Parathyroid adenoma (tissue), 2 donors: ENCODE data around the gene AFDN.

ENCODE experiments used
- H2AFZ ChIP-seq: fragments of 300-600 bp; sonication (generic); one replicate; pipeline ENCODE4 v1.7.0; 2017; ENCODE audit warnings: antibody characterized with exemption, mild to moderate bottlenecking
- H3K27ac ChIP-seq: fragments of 300-600 bp; sonication (generic); one replicate; pipeline ENCODE4 v1.7.0; 2017
- H3K27me3 ChIP-seq: fragments of 300-600 bp; sonication (generic); one replicate; pipeline ENCODE4 v1.7.0; 2017; ENCODE audit warnings: low read length; ENCODE audit not compliant: control insufficient read depth, insufficient read depth
- H3K36me3 ChIP-seq: fragments of 300-600 bp; sonication (generic); one replicate; pipeline ENCODE4 v1.7.0; 2017; ENCODE audit warnings: low read length; ENCODE audit not compliant: control insufficient read depth, insufficient read depth
- H3K4me1 ChIP-seq: fragments of 300-600 bp; sonication (generic); one replicate; pipeline ENCODE4 v1.7.0; 2017; ENCODE audit warnings: control low read depth
- H3K4me2 ChIP-seq: fragments of 300-600 bp; sonication (generic); one replicate; pipeline ENCODE4 v1.7.0; 2017; ENCODE audit warnings: low read length
- H3K4me3 ChIP-seq: fragments of 300-600 bp; sonication (generic); one replicate; pipeline ENCODE4 v1.7.0; 2017; ENCODE audit warnings: low read depth, low read length
- H3K79me2 ChIP-seq: fragments of 300-600 bp; sonication (generic); one replicate; pipeline ENCODE4 v1.7.0; 2017; ENCODE audit warnings: control low read depth
- H3K9ac ChIP-seq: fragments of 300-600 bp; sonication (generic); one replicate; pipeline ENCODE4 v1.7.0; 2017; ENCODE audit warnings: mild to moderate bottlenecking
- H3K9me3 ChIP-seq: fragments of 300-600 bp; sonication (generic); one replicate; pipeline ENCODE4 v1.7.0; 2017; ENCODE audit warnings: low read length; ENCODE audit not compliant: control insufficient read depth
- TF ChIP-seq, protein P1 (sequence below): fragments of 300-600 bp; sonication (generic); IDR thresholded peaks from one replicate; pipeline ENCODE4 v1.7.0; 2017; ENCODE audit warnings: antibody characterized with exemption, mild to moderate bottlenecking
- donor health status: primary hyperparathyroidism.

Gene AFDN

DNA sequence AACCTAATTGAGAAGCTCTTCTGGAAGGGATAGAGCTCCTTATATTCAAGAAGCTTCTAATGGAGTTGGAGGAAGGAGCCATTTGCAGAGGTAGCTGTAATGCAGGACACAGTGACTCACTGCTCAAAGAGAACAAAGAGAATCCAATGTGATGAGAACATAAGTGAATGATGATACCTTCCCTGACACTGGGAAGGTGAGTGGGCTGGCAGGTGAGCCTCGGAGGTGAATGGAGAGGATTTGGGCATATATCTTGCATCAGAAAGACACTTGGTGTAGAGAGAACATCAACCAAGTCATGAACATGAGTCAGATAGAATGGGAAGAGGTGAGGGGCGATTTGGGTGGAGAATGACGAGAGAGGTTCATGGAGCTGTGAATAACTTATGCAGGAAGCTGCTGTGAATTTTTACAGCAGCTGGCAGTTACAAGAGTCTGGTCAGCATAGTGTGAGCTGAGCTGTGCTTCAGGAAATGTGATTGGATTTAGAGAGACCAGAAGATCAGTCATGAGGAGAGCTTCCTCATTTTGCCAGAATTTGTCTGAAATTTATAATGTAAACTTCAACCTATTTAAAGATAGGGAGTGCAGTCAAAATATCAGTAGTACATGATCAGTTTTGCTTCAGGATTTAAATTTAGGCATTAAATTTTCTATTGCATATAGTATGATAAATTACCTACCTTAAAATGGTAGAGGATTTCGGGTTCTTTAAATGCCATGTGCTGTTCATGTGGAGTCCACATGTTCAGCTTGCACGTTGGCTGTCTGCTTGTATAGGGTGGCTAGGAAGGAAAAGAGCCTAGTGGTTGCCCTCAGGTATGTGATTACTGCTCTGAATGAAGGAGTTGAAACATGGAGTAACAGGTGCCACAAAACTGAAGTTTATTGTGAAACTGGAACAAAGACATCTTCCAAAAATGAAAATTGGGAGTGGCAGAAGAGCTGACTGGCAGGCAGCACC is 111.5 kb downstream of the AFDN start:
- no peak overlapping the region for H3K9ac ChIP-seq

DNA sequence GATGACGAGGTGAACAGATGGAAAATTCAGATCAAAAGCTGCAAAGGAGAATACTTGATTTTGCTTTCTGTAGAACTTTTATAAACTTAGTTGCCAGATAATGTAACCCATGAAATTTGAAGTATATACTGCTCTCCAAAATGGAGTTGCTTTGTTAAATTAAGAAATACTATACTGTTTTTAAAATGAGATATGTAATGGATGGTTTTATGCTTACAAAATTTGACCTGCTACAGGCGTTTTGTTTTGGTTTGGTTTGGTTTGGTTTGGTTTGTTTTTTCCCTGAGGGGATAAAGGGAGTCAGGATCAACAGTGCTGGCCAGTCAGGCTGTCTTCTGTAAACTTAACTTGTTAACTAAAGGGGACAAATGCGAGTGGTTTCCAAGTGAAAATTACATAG is 115.1 kb downstream of the AFDN start:
- no peak overlapping the region for H3K4me2 ChIP-seq
- H3K27ac ChIP-seq: no peak overlapping the region
- H3K9me3 ChIP-seq: no peaks in the 10 kb centered on the region
- no peaks in the 10 kb centered on the region for H3K36me3 ChIP-seq
- H3K79me2 ChIP-seq: no peaks in the 10 kb centered on the region
- H3K4me3 ChIP-seq: no peak overlapping the region
- H2AFZ ChIP-seq: no peak overlapping the region
- H3K9ac ChIP-seq: no peak overlapping the region
- no peaks in the 10 kb centered on the region for H3K27me3 ChIP-seq
- H3K4me1 ChIP-seq: no peaks in the 10 kb centered on the region
- TF ChIP-seq, protein P1, sequence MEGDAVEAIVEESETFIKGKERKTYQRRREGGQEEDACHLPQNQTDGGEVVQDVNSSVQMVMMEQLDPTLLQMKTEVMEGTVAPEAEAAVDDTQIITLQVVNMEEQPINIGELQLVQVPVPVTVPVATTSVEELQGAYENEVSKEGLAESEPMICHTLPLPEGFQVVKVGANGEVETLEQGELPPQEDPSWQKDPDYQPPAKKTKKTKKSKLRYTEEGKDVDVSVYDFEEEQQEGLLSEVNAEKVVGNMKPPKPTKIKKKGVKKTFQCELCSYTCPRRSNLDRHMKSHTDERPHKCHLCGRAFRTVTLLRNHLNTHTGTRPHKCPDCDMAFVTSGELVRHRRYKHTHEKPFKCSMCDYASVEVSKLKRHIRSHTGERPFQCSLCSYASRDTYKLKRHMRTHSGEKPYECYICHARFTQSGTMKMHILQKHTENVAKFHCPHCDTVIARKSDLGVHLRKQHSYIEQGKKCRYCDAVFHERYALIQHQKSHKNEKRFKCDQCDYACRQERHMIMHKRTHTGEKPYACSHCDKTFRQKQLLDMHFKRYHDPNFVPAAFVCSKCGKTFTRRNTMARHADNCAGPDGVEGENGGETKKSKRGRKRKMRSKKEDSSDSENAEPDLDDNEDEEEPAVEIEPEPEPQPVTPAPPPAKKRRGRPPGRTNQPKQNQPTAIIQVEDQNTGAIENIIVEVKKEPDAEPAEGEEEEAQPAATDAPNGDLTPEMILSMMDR: no peak

More for the DNA sequence above, 111.5 kb downstream of the AFDN start:
- Histone ChIP-seq H3K27ac (no peak overlapping the region), H3K4me1 (no peaks in the 10 kb centered on the region), H3K4me3 (no peak overlapping the region), H3K9me3 (no peaks in the 10 kb centered on the region), H3K36me3 (no peaks in the 10 kb centered on the region), H3K4me2 (no peak overlapping the region), H3K27me3 (no peaks in the 10 kb centered on the region), H3K79me2 (no peaks in the 10 kb centered on the region), H2AFZ (no peak overlapping the region)
- TF ChIP-seq, protein P1: no peak

DNA sequence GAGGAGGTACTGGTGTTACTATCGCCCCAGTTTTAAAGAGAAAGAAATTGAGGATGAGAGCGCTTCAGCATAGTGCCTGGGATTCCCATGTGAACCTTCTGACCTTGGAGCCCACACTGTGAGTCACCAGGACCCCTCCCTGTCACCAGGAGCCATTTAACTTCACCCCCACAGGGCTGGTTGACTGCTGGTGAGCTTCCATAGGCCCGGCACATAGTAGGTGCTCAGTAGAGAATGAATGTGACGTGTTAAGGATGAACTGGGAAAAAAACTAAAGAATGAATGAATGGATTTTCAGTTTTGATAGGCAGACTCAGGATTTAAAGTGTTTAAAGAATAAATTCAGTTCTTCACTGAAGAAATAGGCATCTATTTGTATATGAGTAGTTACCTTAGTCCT is 117.4 kb downstream of the AFDN start:
- Histone ChIP-seq H3K9me3 (no peaks in the 10 kb centered on the region), H3K4me1 (no peaks in the 10 kb centered on the region), H3K4me3 (no peak overlapping the region), H3K9ac (no peak overlapping the region), H3K27ac (no peak overlapping the region), H2AFZ (no peak overlapping the region), H3K27me3 (no peaks in the 10 kb centered on the region), H3K4me2 (no peak overlapping the region), H3K79me2 (no peaks in the 10 kb centered on the region), H3K36me3 (no peaks in the 10 kb centered on the region)
- TF ChIP-seq, protein P1: no peak

DNA sequence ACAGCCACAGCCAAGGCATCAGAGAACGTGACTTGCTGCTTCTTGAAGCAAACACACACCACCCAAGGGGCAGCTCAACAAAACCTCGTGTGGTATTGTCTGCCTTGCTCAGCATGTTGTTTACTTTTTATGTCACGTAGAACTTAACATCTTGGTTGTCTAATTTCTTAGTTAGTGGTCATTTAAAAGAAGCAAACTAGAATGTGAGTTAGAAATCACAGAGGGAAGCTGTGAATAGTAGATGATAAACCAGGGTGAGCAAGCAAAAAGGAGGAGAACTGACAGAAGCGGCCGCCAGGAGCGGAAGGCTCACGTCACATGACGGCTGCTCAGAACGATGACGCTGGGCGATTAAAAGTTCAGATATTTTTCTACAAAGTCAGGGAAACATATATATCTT is 119.3 kb downstream of the AFDN start:
- H2AFZ ChIP-seq: no peak overlapping the region
- H3K36me3 ChIP-seq: no peaks in the 10 kb centered on the region
- no peaks in the 10 kb centered on the region for H3K27me3 ChIP-seq
- H3K4me1 ChIP-seq: no peaks in the 10 kb centered on the region
- no peak overlapping the region for H3K27ac ChIP-seq
- H3K79me2 ChIP-seq: no peaks in the 10 kb centered on the region
- H3K4me2 ChIP-seq: no peak overlapping the region
- H3K9me3 ChIP-seq: no peaks in the 10 kb centered on the region
- TF ChIP-seq, protein P1: no peak
- no peak overlapping the region for H3K9ac ChIP-seq
- H3K4me3 ChIP-seq: no peak overlapping the region
